ENCODE data around the gene SART1. TPM values are rescaled to one million over a fixed set of nuclear protein-coding genes. Genes with fewer than 3 reads are reported as not detected.

The SART1 gene
- polyA plus RNA-seq, 1 donor from 2014 or later: 34.9 TPM

- no peak overlapping the region for H2AFZ ChIP-seq (ENCODE audit: low read depth, low read length)
- H3K4me3 ChIP-seq (ENCODE audit: low read length): no peak overlapping the region
- no peaks in the 10 kb centered on the region for H3F3A ChIP-seq (ENCODE audit: insufficient read depth, low read length, poor library complexity, severe bottlenecking)
- no peaks in the 10 kb centered on the region for H3K79me2 ChIP-seq (replicated peaks; ENCODE audit: insufficient read depth, low read length)
- H3K36me3 ChIP-seq (ENCODE audit: insufficient read depth, low read length): no peaks in the 10 kb centered on the region
- no peaks in the 10 kb centered on the region for H3K9me3 ChIP-seq (ENCODE audit: low read length)
- no peaks in the 10 kb centered on the region for H3K9me2 ChIP-seq (ENCODE audit: insufficient read depth, low read length)
- H4K20me1 ChIP-seq (ENCODE audit: insufficient read depth): no peaks in the 10 kb centered on the region
- no peak overlapping the region for H3K27ac ChIP-seq (ENCODE audit: low read length)
- H3K9ac ChIP-seq (ENCODE audit: low read length): no peak overlapping the region
- H3K4me2 ChIP-seq (ENCODE audit: low read length): no peak overlapping the region
- no peak for TF ChIP-seq TAF1 (IDR thresholded peaks at IDR 0.05; ENCODE audit: low read depth)
- TF ChIP-seq RAD21 (conservative IDR thresholded peaks at IDR 0.05): no peak
- no peak for TF ChIP-seq EZH2 (IDR thresholded peaks at IDR 0.05; ENCODE audit: borderline replicate concordance, insufficient read depth, low read length, poor library complexity, severe bottlenecking)
- no peak for TF ChIP-seq CTCF (IDR thresholded peaks at IDR 0.05; ENCODE audit: poor library complexity, severe bottlenecking)
- no peak for TF ChIP-seq POLR2AphosphoS5 (IDR thresholded peaks at IDR 0.05)
- TF ChIP-seq REST (IDR thresholded peaks at IDR 0.05; ENCODE audit: borderline replicate concordance): no peak
- no peak for TF ChIP-seq EP300 (conservative IDR thresholded peaks at IDR 0.05; ENCODE audit: poor library complexity, severe bottlenecking)
- TF ChIP-seq SMC3 (conservative IDR thresholded peaks at IDR 0.05; ENCODE audit: poor library complexity): no peak
- no peak for TF ChIP-seq MXI1 (conservative IDR thresholded peaks at IDR 0.05; ENCODE audit: poor library complexity, severe bottlenecking)
- no peaks in the 10 kb centered on the region for H3K27me3 ChIP-seq (ENCODE audit: insufficient read depth, low read depth, low read length)
These were observed 17.8 kb downstream of the SART1 start for GRCh38 chr11:65979261-65979759.

DNA sequence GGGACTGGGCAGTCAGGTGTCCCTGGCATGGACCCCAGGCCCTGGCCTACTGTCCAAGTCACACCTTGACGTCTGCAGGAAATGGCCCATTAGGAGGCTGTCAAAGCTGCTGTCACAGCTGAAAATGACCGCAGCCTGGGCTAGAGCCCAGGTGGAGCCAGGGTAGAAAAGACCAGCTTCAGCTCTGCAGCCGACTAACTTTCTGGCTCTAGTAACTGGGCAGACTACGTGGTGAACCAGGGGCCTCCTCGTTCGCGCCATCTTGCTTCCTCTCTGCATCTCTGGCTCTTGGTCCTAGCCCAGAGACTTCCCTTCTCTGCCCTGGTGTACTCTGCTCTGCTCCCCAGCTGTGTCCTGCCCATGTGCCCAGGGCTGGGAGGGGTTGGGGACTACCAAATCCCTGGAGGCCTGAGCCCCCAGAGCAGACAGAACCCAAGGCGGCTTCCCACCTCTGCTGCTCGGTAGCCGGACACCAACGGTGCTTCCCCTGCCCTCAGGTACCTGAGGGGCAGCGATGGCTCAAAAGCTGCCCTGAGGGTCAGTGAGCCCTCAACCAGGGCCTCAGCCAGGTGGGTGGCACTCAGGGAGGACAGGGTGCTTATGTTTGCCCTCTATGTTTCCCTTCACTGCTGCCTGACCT, 19.7 kb downstream of the SART1 start:
- Histone ChIP-seq H3K27me3 (ENCODE audit: insufficient read depth, low read depth, low read length) (no peaks in the 10 kb centered on the region), H3K4me3 (ENCODE audit: low read length) (no peak overlapping the region), H3K9ac (ENCODE audit: low read length) (no peak overlapping the region), H4K20me1 (ENCODE audit: insufficient read depth) (no peaks in the 10 kb centered on the region), H3K9me2 (ENCODE audit: insufficient read depth, low read length) (no peaks in the 10 kb centered on the region), H3K79me2 (replicated peaks; ENCODE audit: insufficient read depth, low read length) (no peaks in the 10 kb centered on the region), H3K4me2 (ENCODE audit: low read length) (no peak overlapping the region), H3F3A (ENCODE audit: insufficient read depth, low read length, poor library complexity, severe bottlenecking) (no peaks in the 10 kb centered on the region), H3K9me3 (ENCODE audit: low read length) (no peaks in the 10 kb centered on the region), H2AFZ (ENCODE audit: low read depth, low read length) (no peak overlapping the region), H3K36me3 (ENCODE audit: insufficient read depth, low read length) (no peaks in the 10 kb centered on the region), H3K27ac (ENCODE audit: low read length) (no peak overlapping the region)
- TF ChIP-seq REST (IDR thresholded peaks at IDR 0.05; ENCODE audit: borderline replicate concordance) (no peak), RAD21 (conservative IDR thresholded peaks at IDR 0.05) (no peak), POLR2AphosphoS5 (IDR thresholded peaks at IDR 0.05) (no peak), SMC3 (conservative IDR thresholded peaks at IDR 0.05; ENCODE audit: poor library complexity) (no peak), CTCF (IDR thresholded peaks at IDR 0.05; ENCODE audit: poor library complexity, severe bottlenecking) (no peak), MXI1 (conservative IDR thresholded peaks at IDR 0.05; ENCODE audit: poor library complexity, severe bottlenecking) (no peak), EZH2 (IDR thresholded peaks at IDR 0.05; ENCODE audit: borderline replicate concordance, insufficient read depth, low read length, poor library complexity, severe bottlenecking) (no peak), EP300 (conservative IDR thresholded peaks at IDR 0.05; ENCODE audit: poor library complexity, severe bottlenecking) (no peak), TAF1 (IDR thresholded peaks at IDR 0.05; ENCODE audit: low read depth) (no peak)
